GM12874 (cell line): Measurements from ENCODE around the gene EMD.

Experiments used
- CTCF ChIP-seq: IDR thresholded peaks from 2 replicates; pipeline ENCODE4 v1.5.1; 2011; ENCODE audit warnings: low read depth, mild to moderate bottlenecking, control low read depth, low read length, moderate library complexity; ENCODE audit not compliant: insufficient read depth

Gene EMD

GRCh38 chrX:154349359-154349935 lies 29.6 kb upstream of the EMD start:
- TF ChIP-seq CTCF, result no peak

GRCh38 chrX:154349979-154350378 lies 29.1 kb upstream of the EMD start:
- TF ChIP-seq CTCF, result no peak

GRCh38 chrX:154350429-154351182 lies 28.5 kb upstream of the EMD start:
- no peak for TF ChIP-seq CTCF

- no peak for TF ChIP-seq CTCF
These were observed 27.7 kb upstream of the EMD start for GRCh38 chrX:154351183-154352011.

GRCh38 chrX:154352012-154352401 lies 27.1 kb upstream of the EMD start:
- no peak for TF ChIP-seq CTCF

GRCh38 chrX:154352466-154352865 lies 26.6 kb upstream of the EMD start:
- TF ChIP-seq CTCF, result no peak

- no peak for TF ChIP-seq CTCF
These were observed 25.8 kb upstream of the EMD start for GRCh38 chrX:154353172-154353843.
